ENCODE results near the gene FAM53B. TPM values are rescaled to one million over a fixed set of nuclear protein-coding genes. Genes with fewer than 3 reads are reported as not detected.

The FAM53B gene
- total RNA-seq, 4 donors from 2014 or later, result 25.2 to 43.3 (median 34.7) TPM

DNA sequence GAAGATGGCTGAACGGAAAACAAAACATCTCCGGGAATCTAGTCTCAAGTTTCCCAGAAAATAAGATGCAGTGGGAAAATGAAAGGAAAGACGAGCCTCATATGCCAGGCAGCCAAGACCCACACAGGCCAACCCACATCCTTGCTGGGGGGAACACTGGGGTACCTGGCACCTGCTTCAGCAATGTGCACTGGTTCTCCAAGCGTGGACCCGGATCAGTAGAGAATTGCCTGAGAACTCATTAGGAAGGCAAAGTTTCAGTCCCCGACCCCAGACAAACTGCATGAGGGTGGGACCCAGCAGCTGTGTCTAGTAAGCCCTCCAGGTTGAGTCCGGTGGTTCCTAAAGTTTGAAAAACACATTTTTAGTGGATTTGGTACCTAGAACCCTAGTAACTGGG, 18.4 kb downstream of the FAM53B start:
- no peak overlapping the region for H3K27ac ChIP-seq (replicated peaks in 1 of 4)

GRCh38 chr10:124725171-124725631, 19.0 kb downstream of the FAM53B start:
- intact Hi-C loops (cut with DNase I), result loop anchor here (5.0 kb wide), 1 partner anchor 78 kb away; no protein-coding TSS in a partner anchor
- no peak overlapping the region for H3K4me3 ChIP-seq
- TF ChIP-seq CTCF (IDR thresholded peaks at IDR 0.05) (no peak), EP300 (IDR thresholded peaks at IDR 0.05) (no peak), POLR2AphosphoS5 (IDR thresholded peaks at IDR 0.05) (no peak), POLR2A (IDR thresholded peaks at IDR 0.05; ENCODE audit: low read depth) (no peak)
- peaks cover 92 to 99% (median 98%) of the 10 kb centered on the region in 4 donors for H3K4me1 ChIP-seq
- peak overlapping the region in 3 of 4 donors; percentile 79 to 82 (median 82) for H3K27ac ChIP-seq (replicated peaks in 1 of 4)
- no peaks in the 10 kb centered on the region for H3K36me3 ChIP-seq
- no peaks in the 10 kb centered on the region for H3K27me3 ChIP-seq
- no peak for DNase-seq (ENCODE audit: extremely low spot score)
- WGBS, result 94% methylated on average over 9 of the region's 9 CpGs
- H3K9me3 ChIP-seq, result no peaks in the 10 kb centered on the region

More for the DNA sequence above, 18.4 kb downstream of the FAM53B start:
- 84% methylated on average over 7 of the region's 7 CpGs for WGBS
- TF ChIP-seq EP300 (IDR thresholded peaks at IDR 0.05) (no peak), POLR2A (IDR thresholded peaks at IDR 0.05; ENCODE audit: low read depth) (no peak), CTCF (IDR thresholded peaks at IDR 0.05) (no peak), POLR2AphosphoS5 (IDR thresholded peaks at IDR 0.05) (no peak)
- no peak overlapping the region for H3K4me3 ChIP-seq
- H3K4me1 ChIP-seq, result peaks cover 89 to 98% (median 93%) of the 10 kb centered on the region in 4 donors
- no peaks in the 10 kb centered on the region for H3K27me3 ChIP-seq
- no peaks in the 10 kb centered on the region for H3K9me3 ChIP-seq
- no peaks in the 10 kb centered on the region for H3K36me3 ChIP-seq
- no peak for DNase-seq (ENCODE audit: extremely low spot score)
- intact Hi-C loops (cut with DNase I), result loop anchor here (5.0 kb wide), 1 partner anchor 78 kb away; no protein-coding TSS in a partner anchor

GRCh38 chr10:124724279-124725027, 19.7 kb downstream of the FAM53B start:
- no peaks in the 10 kb centered on the region for H3K27me3 ChIP-seq
- no peak overlapping the region for H3K4me3 ChIP-seq
- peak overlapping the region; percentile 75 to 82 (median 80) for H3K27ac ChIP-seq (replicated peaks in 1 of 4)
- TF ChIP-seq CTCF (IDR thresholded peaks at IDR 0.05) (no peak), POLR2AphosphoS5 (IDR thresholded peaks at IDR 0.05) (peak; percentile 8 to 27), EP300 (IDR thresholded peaks at IDR 0.05) (no peak), POLR2A (IDR thresholded peaks at IDR 0.05; ENCODE audit: low read depth) (no peak)
- no peaks in the 10 kb centered on the region for H3K36me3 ChIP-seq
- peaks cover 92 to 99% (median 98%) of the 10 kb centered on the region in 4 donors for H3K4me1 ChIP-seq
- H3K9me3 ChIP-seq, result no peaks in the 10 kb centered on the region
- intact Hi-C loops (cut with DNase I), result loop anchor here (5.0 kb wide), 1 partner anchor 77 kb away; no protein-coding TSS in a partner anchor
- WGBS, result 73% methylated on average over 13 of the region's 20 CpGs
- DNase-seq (ENCODE audit: extremely low spot score), result no peak

DNA sequence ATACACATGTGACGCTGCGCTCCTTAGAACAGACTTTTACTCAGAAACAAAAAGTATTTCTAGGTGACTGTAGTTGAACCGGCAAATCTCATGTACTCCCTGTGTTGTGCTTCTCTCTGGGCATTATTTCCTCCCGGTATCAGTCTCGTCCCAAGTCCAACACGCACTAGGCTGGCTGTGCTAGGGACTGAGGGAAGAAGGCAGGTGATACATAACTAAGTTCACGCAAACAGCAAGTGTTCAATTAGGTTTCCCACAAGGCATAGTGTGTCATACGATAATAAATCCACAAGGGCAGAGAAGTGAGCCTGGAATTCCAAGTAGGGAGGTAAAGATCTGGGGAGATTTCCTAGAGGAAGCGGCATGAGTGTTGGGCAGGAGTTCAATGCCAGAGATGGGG, 20.4 kb downstream of the FAM53B start:
- WGBS, result 57% methylated on average over 9 of the region's 9 CpGs
- Histone ChIP-seq H3K4me1 (peaks cover 92 to 99% (median 98%) of the 10 kb centered on the region in 4 donors), H3K27ac (replicated peaks in 1 of 4) (peak overlapping the region; percentile 75 to 82 (median 80)), H3K4me3 (peak overlapping the region in 2 of 4 donors; percentile 12 to 17), H3K27me3 (no peaks in the 10 kb centered on the region), H3K9me3 (no peaks in the 10 kb centered on the region), H3K36me3 (no peaks in the 10 kb centered on the region)
- TF ChIP-seq EP300 (IDR thresholded peaks at IDR 0.05) (no peak), CTCF (IDR thresholded peaks at IDR 0.05) (no peak), POLR2A (IDR thresholded peaks at IDR 0.05; ENCODE audit: low read depth) (no peak), POLR2AphosphoS5 (IDR thresholded peaks at IDR 0.05) (no peak)
- intact Hi-C loops (cut with DNase I), result no loop called here
- no peak for DNase-seq (ENCODE audit: extremely low spot score)

Measured in esophagus muscularis mucosa (tissue), 4 donors.